Thyroid gland (tissue), 4 donors: ENCODE data around the gene HLA-DRB1.

Source experiments
- POLR2A ChIP-seq, 2 donors: fragments of 450-650 bp; IDR thresholded peaks; one replicate each; pipeline ENCODE4 v1.6.1; 2017; ENCODE audit warnings: antibody characterized with exemption in 2 of 2, mild to moderate bottlenecking in 2 of 2, moderate library complexity in 1 of 2
- TF ChIP-seq, protein P1 (sequence below), 6 experiments: fragments of 200-600 bp in 3 of 6; fragments of 450-650 bp in 3 of 6; sonication (generic) in 3 of 6; IDR thresholded peaks; one replicate each; pipeline ENCODE4 v1.5.1; 2016 to 2019; ENCODE audit warnings: antibody characterized with exemption in 6 of 6, mild to moderate bottlenecking in 2 of 6, inconsistent platforms in 1 of 6, moderate library complexity in 1 of 6

DNA sequence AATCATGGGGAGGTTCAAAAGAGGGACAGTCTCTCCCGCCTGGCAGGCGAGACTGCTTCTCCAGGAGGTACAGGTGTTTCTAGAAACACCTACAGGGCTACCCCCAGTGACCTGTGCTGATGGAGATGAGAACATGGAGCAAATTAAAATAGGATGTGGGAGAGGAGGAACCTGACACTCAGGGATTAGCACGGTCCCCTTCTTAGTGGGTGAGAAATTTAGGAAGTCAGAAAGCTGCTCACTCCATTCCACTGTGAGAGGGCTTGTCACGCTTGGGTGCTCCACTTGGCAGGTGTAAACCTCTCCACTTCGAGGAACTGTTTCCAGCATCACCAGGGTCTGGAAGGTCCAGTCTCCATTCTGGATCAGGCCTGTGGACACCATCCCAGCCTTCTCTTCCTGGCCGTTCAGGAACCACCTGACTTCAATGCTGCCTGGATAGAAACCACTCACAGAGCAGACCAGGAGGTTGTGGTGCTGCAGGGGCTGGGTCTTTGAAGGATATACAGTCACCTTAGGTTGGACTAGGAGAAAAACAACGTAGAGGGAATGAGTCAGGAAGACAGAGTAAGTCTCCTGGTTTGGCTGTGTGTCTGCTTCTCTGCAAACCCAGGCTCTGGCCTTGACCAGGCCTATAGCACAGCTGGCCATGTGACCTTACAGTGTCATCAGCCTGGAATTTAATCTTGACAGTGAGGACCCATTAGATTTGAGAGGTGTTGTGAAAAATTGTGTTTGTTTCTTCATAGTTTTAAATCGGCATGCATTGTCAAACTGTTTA is 8.1 kb downstream of the HLA-DRB1 start:
- TF ChIP-seq, protein P1, sequence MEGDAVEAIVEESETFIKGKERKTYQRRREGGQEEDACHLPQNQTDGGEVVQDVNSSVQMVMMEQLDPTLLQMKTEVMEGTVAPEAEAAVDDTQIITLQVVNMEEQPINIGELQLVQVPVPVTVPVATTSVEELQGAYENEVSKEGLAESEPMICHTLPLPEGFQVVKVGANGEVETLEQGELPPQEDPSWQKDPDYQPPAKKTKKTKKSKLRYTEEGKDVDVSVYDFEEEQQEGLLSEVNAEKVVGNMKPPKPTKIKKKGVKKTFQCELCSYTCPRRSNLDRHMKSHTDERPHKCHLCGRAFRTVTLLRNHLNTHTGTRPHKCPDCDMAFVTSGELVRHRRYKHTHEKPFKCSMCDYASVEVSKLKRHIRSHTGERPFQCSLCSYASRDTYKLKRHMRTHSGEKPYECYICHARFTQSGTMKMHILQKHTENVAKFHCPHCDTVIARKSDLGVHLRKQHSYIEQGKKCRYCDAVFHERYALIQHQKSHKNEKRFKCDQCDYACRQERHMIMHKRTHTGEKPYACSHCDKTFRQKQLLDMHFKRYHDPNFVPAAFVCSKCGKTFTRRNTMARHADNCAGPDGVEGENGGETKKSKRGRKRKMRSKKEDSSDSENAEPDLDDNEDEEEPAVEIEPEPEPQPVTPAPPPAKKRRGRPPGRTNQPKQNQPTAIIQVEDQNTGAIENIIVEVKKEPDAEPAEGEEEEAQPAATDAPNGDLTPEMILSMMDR (IDR thresholded peaks at IDR 0.05), result no peak
- TF ChIP-seq POLR2A (IDR thresholded peaks at IDR 0.05), result no peak
